ENCODE measurements around the gene PUS1.
"Not testable (repeated sequence)": the region's sequence is repeated elsewhere in the genome, so short reads cannot be mapped to it uniquely, and the experiment has no call there.

Gene PUS1

DNA sequence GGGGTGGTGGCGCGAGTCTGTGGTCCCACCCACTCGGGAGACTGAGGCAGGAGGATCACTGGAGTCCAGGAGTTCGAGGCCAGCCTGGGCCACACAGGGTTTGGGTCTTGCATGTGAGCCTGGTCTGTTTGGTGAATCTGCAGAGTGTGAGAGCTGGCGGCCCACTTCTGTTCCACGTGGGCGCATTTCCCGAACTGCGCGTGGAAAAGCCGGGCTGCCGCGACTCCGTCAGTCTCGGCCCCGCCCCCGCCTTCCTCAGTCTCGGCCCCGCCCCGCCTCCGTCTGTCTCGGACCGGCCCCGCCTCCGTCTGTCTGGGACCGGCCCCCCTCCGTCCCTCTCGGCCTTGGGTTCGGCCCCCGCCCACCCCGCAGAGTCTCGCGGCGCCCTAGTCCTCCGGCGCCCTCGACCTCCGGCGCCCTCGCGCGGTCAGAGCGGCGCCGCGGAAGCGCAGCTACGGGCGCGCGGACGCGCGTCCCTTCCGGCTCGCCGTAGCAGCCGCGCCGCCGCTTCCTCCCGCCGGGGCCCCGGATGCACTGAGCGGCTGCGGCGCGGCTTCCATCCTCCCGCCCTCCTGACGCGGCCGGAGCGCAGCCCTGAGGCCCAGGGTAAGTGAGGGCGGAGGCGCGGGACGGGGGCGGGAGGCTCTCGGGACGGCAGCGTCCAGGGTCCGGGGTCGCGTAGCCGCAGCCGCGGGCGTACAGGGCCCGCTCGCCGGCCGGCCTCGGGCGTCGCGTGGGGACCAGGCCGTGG, 20.5 kb downstream of the PUS1 start, which contains the start of gene EP400:
Gene EP400 (plus strand): TSS at position 512 of the 751 bp plus-strand sequence. CDS start 10,678 bp downstream, outside the sequence.
- Histone ChIP-seq H3K27me3 (ENCODE audit: insufficient read depth, low read length) (no peaks in the 10 kb centered on the region), H3K4me1 (ENCODE audit: control insufficient read depth, insufficient read depth, low read length, unreplicated experiment) (peaks cover 4% of the 10 kb centered on the region), H3K27ac (ENCODE audit: low read depth, low read length) (peak within 1 kb of the TSS; percentile 43; the same call in 1 of the 2 replicates), H3K36me3 (ENCODE audit: insufficient read depth, low read length) (no peaks in the 10 kb centered on the region), H3K4me3 (ENCODE audit: low read depth, low read length) (peak within 1 kb of the TSS; percentile 79), H3K79me2 (ENCODE audit: control insufficient read depth, insufficient read depth, low read length, unreplicated experiment) (peaks cover 41% of the 10 kb centered on the region), H2AFZ (ENCODE audit: low read length, unreplicated experiment) (peak within 1 kb of the TSS; percentile 82)

DNA sequence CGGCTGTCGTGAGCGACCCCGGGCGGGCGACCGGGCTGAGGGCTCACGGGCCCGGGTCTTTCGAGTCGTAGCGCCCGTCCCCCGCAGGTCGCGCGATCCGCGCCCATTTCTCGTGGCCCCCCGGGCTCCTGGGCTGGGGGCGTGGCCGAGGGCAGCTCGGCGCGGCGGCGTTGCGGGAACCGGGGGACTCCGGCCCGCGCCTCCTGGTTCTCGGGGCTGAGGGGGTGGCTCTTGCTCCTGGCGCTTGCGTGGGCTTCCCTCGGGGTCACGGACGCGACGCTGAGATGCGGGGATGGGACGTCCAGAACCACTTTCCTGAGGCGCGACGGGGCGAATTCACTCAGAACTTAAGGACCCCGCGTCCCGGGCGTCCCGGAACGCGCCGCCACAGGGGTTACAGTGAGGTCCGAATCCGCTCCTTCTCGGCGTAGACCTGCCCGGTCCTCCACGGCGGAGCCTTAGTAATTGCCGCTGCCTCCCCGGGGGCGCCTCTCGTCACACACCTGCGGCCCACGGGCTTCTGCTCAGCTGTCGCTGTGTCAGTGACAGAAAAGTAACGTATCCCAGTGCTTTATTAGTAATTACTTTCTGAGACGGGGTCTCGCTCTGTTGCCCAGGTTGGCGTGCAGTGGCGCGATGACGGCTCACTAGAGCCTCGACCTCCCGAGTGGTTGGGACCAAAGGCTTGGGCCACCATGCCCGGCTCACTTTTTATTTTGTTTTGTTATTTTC, 21.3 kb downstream of the PUS1 start:
- H2AFZ ChIP-seq (ENCODE audit: low read length, unreplicated experiment) = peak overlapping the region; percentile 74
- peaks cover 45% of the 10 kb centered on the region for H3K79me2 ChIP-seq (ENCODE audit: control insufficient read depth, insufficient read depth, low read length, unreplicated experiment)
- H3K27ac ChIP-seq (ENCODE audit: low read depth, low read length) = peak overlapping the region; percentile 43; the same call in 1 of the 2 replicates

DNA sequence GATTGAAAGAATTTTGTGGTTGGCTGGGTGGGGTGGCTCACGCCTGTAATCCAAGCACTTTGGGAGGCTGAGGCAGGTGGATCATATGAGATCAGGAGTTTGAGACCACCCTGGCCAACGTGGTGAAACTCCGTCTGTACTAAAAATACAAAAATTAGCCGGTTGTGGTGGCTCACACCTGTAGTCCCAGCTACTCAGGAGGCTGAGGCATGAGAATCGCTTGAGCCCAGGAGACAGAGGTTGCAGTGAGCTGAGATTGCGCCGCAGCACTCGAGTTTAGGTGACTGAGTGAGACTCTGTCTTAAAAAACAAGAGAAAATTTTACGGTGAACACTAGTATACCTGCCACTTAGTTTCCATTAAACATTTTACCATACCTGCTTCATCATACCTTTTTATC, 24.7 kb downstream of the PUS1 start:
- Histone ChIP-seq H3K79me2 (ENCODE audit: control insufficient read depth, insufficient read depth, low read length, unreplicated experiment) (peaks cover 78% of the 10 kb centered on the region), H3K4me1 (ENCODE audit: control insufficient read depth, insufficient read depth, low read length, unreplicated experiment) (peaks cover 17% of the 10 kb centered on the region)
- not testable (repeated sequence) for H2AFZ ChIP-seq (ENCODE audit: low read length, unreplicated experiment); H3K27ac ChIP-seq (ENCODE audit: low read depth, low read length); H3K36me3 ChIP-seq (ENCODE audit: insufficient read depth, low read length); H3K4me3 ChIP-seq (ENCODE audit: low read depth, low read length); H3K27me3 ChIP-seq (ENCODE audit: insufficient read depth, low read length)

More for the DNA sequence above, 21.3 kb downstream of the PUS1 start:
- Histone ChIP-seq H3K4me3 (ENCODE audit: low read depth, low read length) (peak overlapping the region; percentile 79), H3K4me1 (ENCODE audit: control insufficient read depth, insufficient read depth, low read length, unreplicated experiment) (peaks cover 4% of the 10 kb centered on the region), H3K27me3 (ENCODE audit: insufficient read depth, low read length) (no peaks in the 10 kb centered on the region), H3K36me3 (ENCODE audit: insufficient read depth, low read length) (no peaks in the 10 kb centered on the region)

DNA sequence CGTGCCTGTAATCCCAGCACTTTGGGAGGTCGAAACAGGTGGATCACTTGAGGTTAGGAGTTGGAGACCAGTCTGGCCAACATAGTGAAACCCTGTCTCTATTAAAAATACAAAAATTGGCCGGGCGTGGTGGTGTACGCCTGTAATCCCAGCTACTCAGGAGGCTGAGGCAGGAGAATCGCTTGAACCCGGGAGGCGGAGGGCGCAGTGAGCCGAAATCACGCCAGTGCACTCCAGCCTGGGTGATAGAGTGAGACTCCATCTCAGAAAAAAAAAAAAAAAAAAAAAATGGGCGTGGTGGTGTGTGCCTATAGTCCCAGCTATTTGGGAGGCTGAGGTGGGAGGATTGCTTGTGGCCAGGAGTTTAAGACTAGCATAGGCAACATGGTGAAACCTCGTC, 25.4 kb downstream of the PUS1 start:
- not testable (repeated sequence) for H3K27ac ChIP-seq (ENCODE audit: low read depth, low read length); H3K4me3 ChIP-seq (ENCODE audit: low read depth, low read length); H3K27me3 ChIP-seq (ENCODE audit: insufficient read depth, low read length); H2AFZ ChIP-seq (ENCODE audit: low read length, unreplicated experiment); H3K36me3 ChIP-seq (ENCODE audit: insufficient read depth, low read length)
- H3K4me1 ChIP-seq (ENCODE audit: control insufficient read depth, insufficient read depth, low read length, unreplicated experiment) = peaks cover 17% of the 10 kb centered on the region
- H3K79me2 ChIP-seq (ENCODE audit: control insufficient read depth, insufficient read depth, low read length, unreplicated experiment) = peaks cover 85% of the 10 kb centered on the region

DNA sequence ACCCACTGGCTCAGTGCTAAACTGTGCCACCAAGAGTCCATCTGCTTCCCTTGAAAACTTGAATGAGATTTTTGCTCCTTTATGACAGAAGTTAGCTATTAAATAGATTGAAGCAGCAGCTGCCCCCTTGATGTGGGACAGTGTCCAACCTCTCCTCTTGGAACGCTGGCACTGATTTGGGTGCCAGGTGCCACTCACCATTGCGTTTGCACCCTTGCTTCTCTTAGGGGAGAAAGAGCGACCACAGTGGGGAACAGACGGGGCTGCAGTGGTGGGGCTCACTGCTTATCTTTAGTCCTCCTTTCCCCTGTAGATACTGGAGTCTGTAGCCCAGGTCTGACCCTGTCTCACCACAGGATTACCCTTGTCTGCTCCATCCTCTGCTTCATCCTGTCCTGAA, 30.0 kb downstream of the PUS1 start:
- H3K79me2 ChIP-seq (ENCODE audit: control insufficient read depth, insufficient read depth, low read length, unreplicated experiment) = peaks cover 80% of the 10 kb centered on the region
- no peak overlapping the region for H3K27ac ChIP-seq (ENCODE audit: low read depth, low read length)
- peaks cover 13% of the 10 kb centered on the region for H3K4me1 ChIP-seq (ENCODE audit: control insufficient read depth, insufficient read depth, low read length, unreplicated experiment)
- peaks cover 12% of the 10 kb centered on the region; the same call in 1 of the 2 replicates for H3K36me3 ChIP-seq (ENCODE audit: insufficient read depth, low read length)
- no peak overlapping the region for H2AFZ ChIP-seq (ENCODE audit: low read length, unreplicated experiment)
- H3K27me3 ChIP-seq (ENCODE audit: insufficient read depth, low read length) = no peaks in the 10 kb centered on the region
- no peak overlapping the region for H3K4me3 ChIP-seq (ENCODE audit: low read depth, low read length)

DNA sequence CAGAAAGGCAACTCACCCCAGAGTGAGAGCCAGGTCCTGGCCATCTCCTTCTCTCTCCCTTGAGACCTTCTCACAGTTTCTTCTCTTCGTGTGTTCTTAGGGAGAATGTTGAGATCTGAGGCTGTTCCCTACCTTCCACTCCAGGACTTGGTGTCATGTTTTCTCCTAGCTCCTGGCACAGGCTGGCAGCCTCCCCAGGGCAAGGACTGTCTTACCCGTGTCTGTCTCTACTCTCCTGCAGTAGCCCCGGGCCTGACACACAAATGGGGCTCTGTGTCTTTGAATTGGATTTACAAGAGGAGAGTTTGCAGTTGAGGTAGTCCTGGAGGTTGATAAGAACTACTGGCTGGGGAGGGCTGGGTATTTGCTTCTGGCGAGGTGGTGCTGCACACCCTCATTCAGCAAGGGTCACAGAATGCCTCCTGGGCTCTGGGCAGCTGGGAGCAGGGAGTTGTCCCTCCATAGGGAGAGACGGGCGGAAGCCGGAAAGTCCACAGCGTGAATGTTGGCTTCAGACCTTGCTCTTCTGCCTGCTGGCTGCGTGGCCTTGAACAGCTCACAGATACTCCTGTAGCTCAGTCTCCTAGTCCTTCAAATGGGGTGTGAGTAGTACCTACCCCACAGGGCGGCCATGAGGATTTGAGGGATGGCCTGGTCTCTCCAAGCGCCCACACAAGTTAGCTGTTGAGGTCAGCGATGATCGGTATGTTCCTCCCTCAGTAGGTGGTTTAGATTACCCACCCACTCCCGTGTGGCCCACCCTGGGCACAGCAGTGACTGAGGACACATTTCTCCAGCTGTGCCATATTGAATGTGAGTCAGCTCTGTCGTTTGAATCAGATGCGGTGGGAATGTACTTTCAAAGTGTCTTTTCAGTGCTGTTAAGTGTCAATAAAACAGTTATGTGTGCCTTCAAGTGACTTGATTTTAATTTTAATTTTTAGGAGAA, 30.8 kb downstream of the PUS1 start:
- peaks cover 18% of the 10 kb centered on the region for H3K4me1 ChIP-seq (ENCODE audit: control insufficient read depth, insufficient read depth, low read length, unreplicated experiment)
- H3K36me3 ChIP-seq (ENCODE audit: insufficient read depth, low read length) = peaks cover 12% of the 10 kb centered on the region; the same call in 1 of the 2 replicates
- H3K79me2 ChIP-seq (ENCODE audit: control insufficient read depth, insufficient read depth, low read length, unreplicated experiment) = peaks cover 80% of the 10 kb centered on the region
- no peak overlapping the region for H2AFZ ChIP-seq (ENCODE audit: low read length, unreplicated experiment)
- H3K4me3 ChIP-seq (ENCODE audit: low read depth, low read length) = no peak overlapping the region
- H3K27me3 ChIP-seq (ENCODE audit: insufficient read depth, low read length) = no peaks in the 10 kb centered on the region
- H3K27ac ChIP-seq (ENCODE audit: low read depth, low read length) = no peak overlapping the region

DNA sequence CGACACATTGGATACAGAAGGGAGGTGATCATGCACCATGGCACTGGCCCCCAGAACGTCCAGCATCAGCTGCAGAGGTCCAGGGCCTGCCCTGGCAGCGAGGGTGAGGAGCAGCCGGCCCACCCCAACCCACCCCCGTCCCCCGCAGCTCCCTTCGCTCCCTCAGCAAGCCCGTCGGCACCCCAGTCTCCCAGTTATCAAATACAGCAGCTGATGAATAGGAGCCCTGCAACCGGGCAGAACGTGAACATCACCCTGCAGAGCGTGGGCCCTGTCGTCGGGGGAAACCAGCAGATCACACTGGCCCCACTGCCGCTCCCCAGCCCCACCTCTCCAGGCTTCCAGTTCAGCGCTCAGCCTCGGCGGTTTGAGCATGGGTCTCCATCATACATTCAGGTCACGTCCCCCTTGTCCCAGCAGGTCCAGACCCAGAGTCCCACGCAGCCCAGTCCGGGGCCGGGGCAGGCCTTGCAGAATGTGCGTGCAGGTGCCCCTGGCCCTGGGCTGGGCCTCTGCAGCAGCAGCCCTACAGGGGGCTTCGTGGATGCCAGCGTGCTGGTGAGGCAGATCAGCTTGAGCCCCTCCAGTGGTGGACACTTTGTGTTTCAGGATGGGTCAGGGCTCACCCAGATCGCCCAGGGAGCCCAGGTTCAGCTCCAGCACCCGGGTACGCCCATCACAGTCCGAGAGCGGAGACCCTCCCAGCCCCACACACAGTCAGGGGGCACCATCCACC, 31.7 kb downstream of the PUS1 start:
- H2AFZ ChIP-seq (ENCODE audit: low read length, unreplicated experiment); H3K27ac ChIP-seq (ENCODE audit: low read depth, low read length); H3K27me3 ChIP-seq (ENCODE audit: insufficient read depth, low read length); H3K4me3 ChIP-seq (ENCODE audit: low read depth, low read length): not testable (repeated sequence)
- Histone ChIP-seq H3K36me3 (ENCODE audit: insufficient read depth, low read length) (peaks cover 12% of the 10 kb centered on the region; the same call in 1 of the 2 replicates), H3K79me2 (ENCODE audit: control insufficient read depth, insufficient read depth, low read length, unreplicated experiment) (peaks cover 83% of the 10 kb centered on the region), H3K4me1 (ENCODE audit: control insufficient read depth, insufficient read depth, low read length, unreplicated experiment) (peaks cover 23% of the 10 kb centered on the region)

DNA sequence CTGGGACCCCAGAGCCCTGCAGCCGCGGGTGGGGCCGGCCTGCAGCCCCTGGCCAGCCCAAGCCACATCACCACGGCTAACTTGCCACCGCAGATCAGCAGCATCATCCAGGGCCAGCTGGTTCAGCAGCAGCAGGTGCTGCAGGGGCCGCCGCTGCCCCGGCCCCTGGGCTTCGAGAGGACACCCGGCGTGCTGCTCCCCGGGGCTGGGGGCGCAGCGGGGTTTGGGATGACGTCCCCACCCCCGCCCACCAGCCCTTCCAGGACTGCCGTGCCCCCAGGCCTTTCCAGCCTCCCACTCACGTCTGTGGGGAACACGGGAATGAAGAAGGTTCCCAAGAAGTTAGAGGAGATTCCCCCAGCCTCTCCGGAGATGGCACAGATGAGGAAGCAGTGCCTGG, 32.3 kb downstream of the PUS1 start:
- H3K4me1 ChIP-seq (ENCODE audit: control insufficient read depth, insufficient read depth, low read length, unreplicated experiment) = peaks cover 19% of the 10 kb centered on the region
- H2AFZ ChIP-seq (ENCODE audit: low read length, unreplicated experiment); H3K4me3 ChIP-seq (ENCODE audit: low read depth, low read length); H3K27ac ChIP-seq (ENCODE audit: low read depth, low read length); H3K27me3 ChIP-seq (ENCODE audit: insufficient read depth, low read length): not testable (repeated sequence)
- H3K79me2 ChIP-seq (ENCODE audit: control insufficient read depth, insufficient read depth, low read length, unreplicated experiment) = peaks cover 83% of the 10 kb centered on the region
- peaks cover 12% of the 10 kb centered on the region; the same call in 1 of the 2 replicates for H3K36me3 ChIP-seq (ENCODE audit: insufficient read depth, low read length)

DNA sequence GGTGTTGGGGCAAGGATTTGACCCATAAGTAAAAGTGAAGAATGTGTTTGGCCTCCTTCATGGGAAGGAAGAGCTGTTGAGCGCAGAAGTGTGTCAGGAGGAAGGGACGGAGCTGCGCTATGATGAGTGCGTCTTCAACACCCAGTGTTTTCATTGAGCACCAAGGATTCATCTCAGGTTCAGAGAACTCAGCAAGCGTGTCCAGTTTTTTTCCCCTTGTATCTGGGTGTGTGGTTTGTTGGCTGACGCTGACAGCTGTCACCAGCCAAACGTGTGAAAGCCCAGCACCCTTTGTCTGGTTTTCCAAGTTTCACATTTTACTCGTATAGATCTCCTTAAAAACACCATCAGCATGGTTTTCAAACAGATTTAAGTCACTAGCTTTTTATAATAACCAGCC, 33.0 kb downstream of the PUS1 start:
- H2AFZ ChIP-seq (ENCODE audit: low read length, unreplicated experiment) = no peak overlapping the region
- H3K79me2 ChIP-seq (ENCODE audit: control insufficient read depth, insufficient read depth, low read length, unreplicated experiment) = peaks cover 81% of the 10 kb centered on the region

More for the DNA sequence above, 33.0 kb downstream of the PUS1 start:
- Histone ChIP-seq H3K4me1 (ENCODE audit: control insufficient read depth, insufficient read depth, low read length, unreplicated experiment) (peaks cover 15% of the 10 kb centered on the region), H3K27ac (ENCODE audit: low read depth, low read length) (no peak overlapping the region), H3K36me3 (ENCODE audit: insufficient read depth, low read length) (peaks cover 12% of the 10 kb centered on the region; the same call in 1 of the 2 replicates), H3K27me3 (ENCODE audit: insufficient read depth, low read length) (no peaks in the 10 kb centered on the region), H3K4me3 (ENCODE audit: low read depth, low read length) (no peak overlapping the region)

Data from ACC112 (cell line).